ENCODE measurements around the gene GRHL1.

The GRHL1 gene

GRCh38 chr2:9990736-9991135 is 39.2 kb downstream of the GRHL1 start:
- CTCF ChIA-PET: no interaction called here
- TF ChIP-seq ZNF426 (tag by site-specific recombination; IDR thresholded peaks at IDR 0.05) (no peak), ZEB2 (tag by site-specific recombination; IDR thresholded peaks at IDR 0.05) (no peak), REPIN1 (tag by site-specific recombination; IDR thresholded peaks at IDR 0.05; ENCODE audit: low read depth) (no peak), PRDM6 (tag by site-specific recombination; IDR thresholded peaks at IDR 0.05) (no peak), KLF7 (tag by site-specific recombination; IDR thresholded peaks at IDR 0.05; ENCODE audit: borderline replicate concordance) (no peak), ZNF529 (tag by site-specific recombination; IDR thresholded peaks at IDR 0.05; ENCODE audit: insufficient replicate concordance) (no peak), ZNF501 (tag by site-specific recombination; IDR thresholded peaks at IDR 0.05) (no peak), ZNF776 (tag by site-specific recombination; IDR thresholded peaks at IDR 0.05; ENCODE audit: borderline replicate concordance) (no peak), ZNF521 (tag by site-specific recombination; IDR thresholded peaks at IDR 0.05) (no peak), ZNF2 (tag by site-specific recombination; IDR thresholded peaks at IDR 0.05) (no peak), PBX3 (CRISPR knock-in tag; IDR thresholded peaks at IDR 0.05) (no peak), ZBTB26 (tag by site-specific recombination; optimal IDR thresholded peaks at IDR 0.05) (no peak), ZNF624 (tag by site-specific recombination; IDR thresholded peaks at IDR 0.05) (no peak), MYNN (tag by site-specific recombination; IDR thresholded peaks at IDR 0.05; ENCODE audit: borderline replicate concordance) (no peak), ZNF549 (tag by site-specific recombination; IDR thresholded peaks at IDR 0.05) (no peak)
- TF ChIP-seq, protein P1, sequence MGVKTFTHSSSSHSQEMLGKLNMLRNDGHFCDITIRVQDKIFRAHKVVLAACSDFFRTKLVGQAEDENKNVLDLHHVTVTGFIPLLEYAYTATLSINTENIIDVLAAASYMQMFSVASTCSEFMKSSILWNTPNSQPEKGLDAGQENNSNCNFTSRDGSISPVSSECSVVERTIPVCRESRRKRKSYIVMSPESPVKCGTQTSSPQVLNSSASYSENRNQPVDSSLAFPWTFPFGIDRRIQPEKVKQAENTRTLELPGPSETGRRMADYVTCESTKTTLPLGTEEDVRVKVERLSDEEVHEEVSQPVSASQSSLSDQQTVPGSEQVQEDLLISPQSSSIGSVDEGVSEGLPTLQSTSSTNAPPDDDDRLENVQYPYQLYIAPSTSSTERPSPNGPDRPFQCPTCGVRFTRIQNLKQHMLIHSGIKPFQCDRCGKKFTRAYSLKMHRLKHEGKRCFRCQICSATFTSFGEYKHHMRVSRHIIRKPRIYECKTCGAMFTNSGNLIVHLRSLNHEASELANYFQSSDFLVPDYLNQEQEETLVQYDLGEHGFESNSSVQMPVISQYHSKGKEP (tag by site-specific recombination; IDR thresholded peaks at IDR 0.05): no peak
- TF ChIP-seq, protein P2, sequence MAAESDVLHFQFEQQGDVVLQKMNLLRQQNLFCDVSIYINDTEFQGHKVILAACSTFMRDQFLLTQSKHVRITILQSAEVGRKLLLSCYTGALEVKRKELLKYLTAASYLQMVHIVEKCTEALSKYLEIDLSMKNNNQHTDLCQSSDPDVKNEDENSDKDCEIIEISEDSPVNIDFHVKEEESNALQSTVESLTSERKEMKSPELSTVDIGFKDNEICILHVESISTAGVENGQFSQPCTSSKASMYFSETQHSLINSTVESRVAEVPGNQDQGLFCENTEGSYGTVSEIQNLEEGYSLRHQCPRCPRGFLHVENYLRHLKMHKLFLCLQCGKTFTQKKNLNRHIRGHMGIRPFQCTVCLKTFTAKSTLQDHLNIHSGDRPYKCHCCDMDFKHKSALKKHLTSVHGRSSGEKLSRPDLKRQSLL (tag by site-specific recombination; IDR thresholded peaks at IDR 0.05): no peak
- Histone ChIP-seq H3K9me3 (ENCODE audit: control insufficient read depth, insufficient read depth, low read depth, low read length) (no peaks in the 10 kb centered on the region), H3K36me3 (ENCODE audit: control insufficient read depth in 2 of 2, insufficient read depth in 1 of 2, low read length in 2 of 2) (peaks cover 13 to 66% of the 10 kb centered on the region in 2 experiments; a peak in 2 of 3 replicates), H3K4me1 (ENCODE audit: control insufficient read depth, insufficient read depth, low read length) (no peaks in the 10 kb centered on the region), H3K4me3 (ENCODE audit: low read depth, low read length) (no peak overlapping the region), H3K27ac (ENCODE audit: extremely low read depth, low read depth, low read length) (no peak overlapping the region)
- POLR2A ChIA-PET: no interaction called here

DNA sequence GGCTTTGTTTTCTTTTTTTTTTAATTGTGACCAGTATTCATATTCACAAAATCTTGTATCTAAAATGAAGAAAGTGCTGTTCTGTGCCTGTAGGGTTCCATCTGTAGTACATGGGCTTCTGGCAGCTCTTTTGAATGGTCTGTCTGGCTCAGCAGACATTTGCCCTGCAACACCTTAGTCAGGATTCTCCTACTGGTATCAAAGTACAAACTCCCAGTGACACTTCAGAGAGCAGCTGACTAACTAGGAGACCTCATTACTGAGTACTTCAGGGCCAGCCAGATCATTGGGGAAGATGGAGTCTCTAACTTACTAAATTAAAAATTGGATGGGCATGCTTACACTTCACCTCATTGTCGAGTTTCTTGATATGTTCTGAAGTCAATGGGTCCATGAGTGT is 39.7 kb downstream of the GRHL1 start:
- peaks cover 13 to 71% of the 10 kb centered on the region in 2 experiments; a peak in 2 of 3 replicates for H3K36me3 ChIP-seq (ENCODE audit: control insufficient read depth in 2 of 2, insufficient read depth in 1 of 2, low read length in 2 of 2)
- no peak overlapping the region for H3K27ac ChIP-seq (ENCODE audit: extremely low read depth, low read depth, low read length)
- no peak overlapping the region for H3K4me3 ChIP-seq (ENCODE audit: low read depth, low read length)
- POLR2A ChIA-PET: no interaction called here
- CTCF ChIA-PET: no interaction called here
- no peaks in the 10 kb centered on the region for H3K4me1 ChIP-seq (ENCODE audit: control insufficient read depth, insufficient read depth, low read length)
- H3K9me3 ChIP-seq (ENCODE audit: control insufficient read depth, insufficient read depth, low read depth, low read length): no peaks in the 10 kb centered on the region
- TF ChIP-seq ZNF24 (tag by site-specific recombination; IDR thresholded peaks at IDR 0.05) (no peak), KLF8 (tag by site-specific recombination; IDR thresholded peaks at IDR 0.05) (no peak), ZNF211 (tag by site-specific recombination; IDR thresholded peaks at IDR 0.05; ENCODE audit: low read depth) (no peak), ZNF776 (tag by site-specific recombination; IDR thresholded peaks at IDR 0.05; ENCODE audit: borderline replicate concordance) (no peak), SP3 (tag by site-specific recombination; IDR thresholded peaks at IDR 0.05) (no peak), ZNF704 (tag by site-specific recombination; IDR thresholded peaks at IDR 0.05) (no peak), ZNF335 (tag by site-specific recombination; conservative IDR thresholded peaks at IDR 0.05) (no peak), TRIM28 (IDR thresholded peaks at IDR 0.05; ENCODE audit: borderline replicate concordance, low read length) (no peak), ZXDB (tag by site-specific recombination; IDR thresholded peaks at IDR 0.05) (no peak), ZBTB8A (tag by site-specific recombination; IDR thresholded peaks at IDR 0.05) (no peak), BCL6B (tag by site-specific recombination; IDR thresholded peaks at IDR 0.05) (no peak), SCRT2 (tag by site-specific recombination; IDR thresholded peaks at IDR 0.05) (no peak)
